Measurements from ENCODE around the gene PRKAR1B.
A peak's percentile ranks its signal among the peaks of the same experiment; 100 is the strongest.

PRKAR1B gene

GRCh38 chr7:569071-569855, 157.8 kb downstream of the PRKAR1B start:
- peaks cover 2% of the 10 kb centered on the region for H3K27me3 Mint-ChIP-seq (ENCODE audit: low read depth, poor library complexity)
- H3K36me3 Mint-ChIP-seq (ENCODE audit: low read depth), result no peaks in the 10 kb centered on the region
- TF ChIP-seq, protein P1, sequence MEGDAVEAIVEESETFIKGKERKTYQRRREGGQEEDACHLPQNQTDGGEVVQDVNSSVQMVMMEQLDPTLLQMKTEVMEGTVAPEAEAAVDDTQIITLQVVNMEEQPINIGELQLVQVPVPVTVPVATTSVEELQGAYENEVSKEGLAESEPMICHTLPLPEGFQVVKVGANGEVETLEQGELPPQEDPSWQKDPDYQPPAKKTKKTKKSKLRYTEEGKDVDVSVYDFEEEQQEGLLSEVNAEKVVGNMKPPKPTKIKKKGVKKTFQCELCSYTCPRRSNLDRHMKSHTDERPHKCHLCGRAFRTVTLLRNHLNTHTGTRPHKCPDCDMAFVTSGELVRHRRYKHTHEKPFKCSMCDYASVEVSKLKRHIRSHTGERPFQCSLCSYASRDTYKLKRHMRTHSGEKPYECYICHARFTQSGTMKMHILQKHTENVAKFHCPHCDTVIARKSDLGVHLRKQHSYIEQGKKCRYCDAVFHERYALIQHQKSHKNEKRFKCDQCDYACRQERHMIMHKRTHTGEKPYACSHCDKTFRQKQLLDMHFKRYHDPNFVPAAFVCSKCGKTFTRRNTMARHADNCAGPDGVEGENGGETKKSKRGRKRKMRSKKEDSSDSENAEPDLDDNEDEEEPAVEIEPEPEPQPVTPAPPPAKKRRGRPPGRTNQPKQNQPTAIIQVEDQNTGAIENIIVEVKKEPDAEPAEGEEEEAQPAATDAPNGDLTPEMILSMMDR (IDR thresholded peaks at IDR 0.05), result no peak
- no peaks in the 10 kb centered on the region for H3K9me3 Mint-ChIP-seq
- DNase-seq, result no peak
- H3K4me1 Mint-ChIP-seq, result peaks cover 43% of the 10 kb centered on the region
- no peak overlapping the region for H3K4me3 Mint-ChIP-seq
- H3K27ac Mint-ChIP-seq, result peak overlapping the region; percentile 80

DNA sequence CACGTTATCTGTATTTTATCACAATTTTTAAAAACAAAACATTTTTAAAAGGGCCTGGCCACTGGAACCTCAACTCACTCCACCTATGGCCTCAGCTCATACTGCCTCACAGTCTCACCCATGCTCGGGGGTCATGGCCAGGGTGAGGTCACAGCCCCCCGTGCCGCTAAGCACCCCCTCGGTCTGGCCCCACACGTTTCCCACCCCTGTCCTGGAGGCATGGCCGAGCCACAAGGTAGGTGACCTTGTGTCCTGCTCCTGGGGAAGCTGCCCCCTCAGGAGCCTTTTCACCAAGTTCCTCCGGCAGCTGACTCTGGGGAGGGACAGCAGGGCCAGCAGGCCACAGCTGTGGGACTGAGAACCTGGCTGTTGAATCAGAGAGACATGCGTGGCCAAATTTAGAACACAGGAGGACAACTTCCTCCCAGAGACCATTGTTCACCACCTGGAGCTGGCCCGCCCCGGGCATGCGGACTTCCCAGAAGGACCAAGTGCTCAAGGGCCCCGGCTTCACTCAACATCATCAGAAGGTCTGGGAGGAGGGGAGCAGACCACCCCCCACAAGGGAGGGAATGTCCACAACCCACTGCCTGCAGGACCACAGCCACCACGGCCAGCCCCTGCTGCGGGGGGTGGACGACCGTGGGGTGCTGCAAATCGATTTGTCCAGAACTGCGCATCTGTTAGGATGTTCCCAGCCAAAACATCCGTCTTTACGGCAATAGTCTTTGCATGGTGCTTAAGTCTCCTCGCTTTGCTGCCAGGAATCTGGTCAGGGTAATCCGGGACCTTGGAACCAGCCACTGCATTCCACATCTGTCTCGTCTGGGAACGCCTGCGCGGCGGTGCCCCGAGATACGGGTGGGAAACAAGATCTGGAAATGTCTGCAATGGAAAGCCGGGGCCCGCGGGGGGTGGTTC, 158.8 kb downstream of the PRKAR1B start:
- no peak for DNase-seq
- Mint-ChIP-seq H3K4me3 (no peak overlapping the region), H3K36me3 (ENCODE audit: low read depth) (no peaks in the 10 kb centered on the region), H3K27ac (peak overlapping the region; percentile 64), H3K27me3 (ENCODE audit: low read depth, poor library complexity) (peaks cover under 1% of the 10 kb centered on the region), H3K9me3 (no peaks in the 10 kb centered on the region), H3K4me1 (peaks cover 35% of the 10 kb centered on the region)
- TF ChIP-seq, protein P1 (IDR thresholded peaks at IDR 0.05), result no peak

DNA sequence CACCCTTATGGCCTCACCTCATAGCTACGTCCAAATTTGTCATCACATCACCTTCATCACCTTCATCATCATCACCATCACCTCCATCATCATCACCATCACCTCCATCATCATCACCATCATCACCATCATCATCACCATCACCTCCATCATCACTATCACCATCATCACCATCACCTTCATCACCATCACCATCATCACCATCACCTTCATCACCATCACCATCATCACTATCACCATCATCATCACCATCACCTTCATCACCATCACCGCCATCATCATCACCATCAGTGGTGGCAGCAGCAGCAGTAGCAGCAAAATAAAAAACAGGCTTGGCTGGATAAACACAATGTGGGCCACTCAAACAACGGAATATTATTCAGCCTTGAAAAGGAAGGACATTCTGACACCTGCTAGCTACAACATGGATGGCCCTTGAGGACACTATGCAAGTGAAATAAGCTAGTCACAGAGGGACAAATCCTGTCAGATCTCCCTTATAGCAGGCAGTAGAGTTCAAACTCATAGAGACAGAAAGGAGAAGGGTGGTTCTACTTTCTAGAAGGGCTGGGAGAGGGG, 159.7 kb downstream of the PRKAR1B start:
- no peak overlapping the region for H3K4me3 Mint-ChIP-seq
- no peaks in the 10 kb centered on the region for H3K36me3 Mint-ChIP-seq (ENCODE audit: low read depth)

GRCh38 chr7:566100-566499, 161.0 kb downstream of the PRKAR1B start:
- Mint-ChIP-seq H3K4me1 (peaks cover 32% of the 10 kb centered on the region), H3K9me3 (no peaks in the 10 kb centered on the region), H3K4me3 (no peak overlapping the region), H3K36me3 (ENCODE audit: low read depth) (no peaks in the 10 kb centered on the region), H3K27ac (no peak overlapping the region), H3K27me3 (ENCODE audit: low read depth, poor library complexity) (peaks cover 3% of the 10 kb centered on the region)
- TF ChIP-seq, protein P1 (IDR thresholded peaks at IDR 0.05), result no peak
- DNase-seq, result no peak

More for the DNA sequence above, 159.7 kb downstream of the PRKAR1B start:
- Mint-ChIP-seq H3K27ac (no peak overlapping the region), H3K27me3 (ENCODE audit: low read depth, poor library complexity) (peaks cover 2% of the 10 kb centered on the region), H3K9me3 (no peaks in the 10 kb centered on the region), H3K4me1 (peaks cover 31% of the 10 kb centered on the region)
- TF ChIP-seq, protein P1 (IDR thresholded peaks at IDR 0.05), result no peak
- no peak for DNase-seq

- Mint-ChIP-seq H3K27me3 (ENCODE audit: low read depth, poor library complexity) (peaks cover 3% of the 10 kb centered on the region), H3K4me1 (peaks cover 30% of the 10 kb centered on the region), H3K27ac (no peak overlapping the region), H3K9me3 (no peaks in the 10 kb centered on the region), H3K4me3 (no peak overlapping the region), H3K36me3 (ENCODE audit: low read depth) (no peaks in the 10 kb centered on the region)
- TF ChIP-seq, protein P1 (IDR thresholded peaks at IDR 0.05), result no peak
- DNase-seq, result no peak
Measured at GRCh38 chr7:564176-564865, 162.8 kb downstream of the PRKAR1B start.
